Measurements from ENCODE around the gene MEPCE. TPM values are rescaled to one million over a fixed set of nuclear protein-coding genes. Genes with fewer than 3 reads are reported as not detected.

MEPCE gene
- total RNA-seq, 6 experiments from 2014 or later: 17.1 to 25.1 (median 20.7) TPM

GRCh38 chr7:100402241-100402640 lies 27.4 kb upstream of the MEPCE start:
- ATAC-seq (no peak), DNase-seq (no peak)
- H3K9me3 ChIP-seq: no peaks in the 10 kb centered on the region
- H3K27ac ChIP-seq: no peak overlapping the region
- intact Hi-C loops (cut with DNase I): no loop called here
- H3K36me3 ChIP-seq: no peaks in the 10 kb centered on the region
- no peak for TF ChIP-seq CTCF (IDR thresholded peaks at IDR 0.05)
- TF ChIP-seq POLR2A (IDR thresholded peaks at IDR 0.05): no peak
- no peaks in the 10 kb centered on the region for H3K27me3 ChIP-seq
- H3K4me1 ChIP-seq: no peaks in the 10 kb centered on the region
- WGBS (ENCODE audit: insufficient coverage, low coverage, low lambda C conversion rate, missing lambda C conversion rate): 95% methylated on average over 2 of the region's 2 CpGs
- no peak overlapping the region for H3K4me3 ChIP-seq

- H3K36me3 ChIP-seq: no peaks in the 10 kb centered on the region
These were observed 22.9 kb upstream of the MEPCE start for GRCh38 chr7:100406767-100407166.

GRCh38 chr7:100407285-100408180 lies 22.1 kb upstream of the MEPCE start:
- Histone ChIP-seq H3K9me3 (no peaks in the 10 kb centered on the region), H3K4me3 (no peak overlapping the region), H3K27ac (no peak overlapping the region), H3K36me3 (no peaks in the 10 kb centered on the region), H3K27me3 (no peaks in the 10 kb centered on the region), H3K4me1 (no peaks in the 10 kb centered on the region)
- TF ChIP-seq CTCF (IDR thresholded peaks at IDR 0.05) (peak; percentile 54 to 68 (median 64)), POLR2A (IDR thresholded peaks at IDR 0.05) (no peak)
- no peak for DNase-seq
- intact Hi-C loops (cut with DNase I): no loop called here
- peak; percentile 79 to 91 (median 82) for ATAC-seq
- 45% methylated on average over 10 of the region's 12 CpGs for WGBS (ENCODE audit: insufficient coverage, low coverage, low lambda C conversion rate, missing lambda C conversion rate)

More at GRCh38 chr7:100406767-100407166, 22.9 kb upstream of the MEPCE start:
- TF ChIP-seq CTCF (IDR thresholded peaks at IDR 0.05): no peak
- no peak for TF ChIP-seq POLR2A (IDR thresholded peaks at IDR 0.05)
- no peak for DNase-seq
- Histone ChIP-seq H3K4me1 (no peaks in the 10 kb centered on the region), H3K9me3 (no peaks in the 10 kb centered on the region), H3K4me3 (no peak overlapping the region), H3K27me3 (no peaks in the 10 kb centered on the region), H3K27ac (no peak overlapping the region)
- ATAC-seq: no peak
- 45% methylated on average over 5 of the region's 6 CpGs for WGBS (ENCODE audit: insufficient coverage, low coverage, low lambda C conversion rate, missing lambda C conversion rate)
- intact Hi-C loops (cut with DNase I): no loop called here

- Histone ChIP-seq H3K27ac (no peak overlapping the region), H3K27me3 (no peaks in the 10 kb centered on the region), H3K4me3 (no peak overlapping the region), H3K9me3 (no peaks in the 10 kb centered on the region), H3K4me1 (no peaks in the 10 kb centered on the region), H3K36me3 (no peaks in the 10 kb centered on the region)
- intact Hi-C loops (cut with DNase I): no loop called here
- DNase-seq (no peak), ATAC-seq (no peak)
- 79% methylated on average over 6 of the region's 6 CpGs for WGBS (ENCODE audit: insufficient coverage, low coverage, low lambda C conversion rate, missing lambda C conversion rate)
- TF ChIP-seq CTCF (IDR thresholded peaks at IDR 0.05) (no peak), POLR2A (IDR thresholded peaks at IDR 0.05) (no peak)
These were observed 18.5 kb upstream of the MEPCE start for GRCh38 chr7:100411101-100411500.

Measured in right lobe of liver (tissue), 6 donors.